Panc1 (cell line): Measurements from ENCODE around the gene PRUNE1. TPM values are rescaled to one million over a fixed set of nuclear protein-coding genes. Genes with fewer than 3 reads are reported as not detected.

Experiments used
- ATAC-seq: fragments of 200-7000 bp; cut with Tn5 transposase; 2 replicates; pipeline ENCODE4 v1.9.1; 2020; ENCODE audit warnings: mild to moderate bottlenecking, moderate library complexity
- BruUV-seq: library from RNA; stranded (reverse); fragments of 400-500 nt; replicated peaks from 2 replicates; lab custom pipeline; 2021; lab: Mats Ljungman, UMichigan
- CTCF ChIA-PET: fragments of 300-600 bp; sonication (Branson Sonifier 250); formaldehyde crosslinking; loops from one replicate; lab custom pipeline; 2022; ENCODE audit warnings: antibody characterized with exemption; lab: Charles Lee
- POLR2A ChIA-PET: fragments of 300-600 bp; sonication (Branson Sonifier 250); formaldehyde crosslinking; loops from one replicate; lab custom pipeline; 2022; ENCODE audit warnings: antibody characterized with exemption; lab: Charles Lee
- DNase-seq: peaks from one replicate; pipeline ENCODE4 v3.0.0-alpha.2; 2010; ENCODE audit warnings: low read depth, low spot score
- H3K27ac ChIP-seq: 2 replicates; pipeline ENCODE4 v1.5.1; 2011; ENCODE audit warnings: mild to moderate bottlenecking, low read length, inconsistent platforms
- H3K27me3 ChIP-seq: fragments of 200-500 bp; sonication (Bioruptor generic); 2 replicates; pipeline ENCODE4 v1.6.0; 2014; ENCODE audit warnings: low read length, inconsistent platforms; ENCODE audit not compliant: control insufficient read depth, insufficient read depth
- H3K36me3 ChIP-seq: fragments of 200-500 bp; sonication (Bioruptor generic); 2 replicates; pipeline ENCODE4 v1.5.1; 2014; ENCODE audit warnings: inconsistent platforms, mild to moderate bottlenecking, low read length, moderate library complexity; ENCODE audit not compliant: control insufficient read depth, insufficient read depth
- H3K4me1 ChIP-seq: 2 replicates; pipeline ENCODE4 v1.5.1; 2011; ENCODE audit warnings: inconsistent platforms, mild to moderate bottlenecking, low read length, moderate library complexity; ENCODE audit not compliant: control insufficient read depth, insufficient read depth
- H3K4me3 ChIP-seq, 2 experiments: 2 replicates each; pipeline ENCODE4 v1.5.1; 2011 to 2012; ENCODE audit warnings: low read depth in 2 of 2, low read length in 2 of 2, mild to moderate bottlenecking in 2 of 2, inconsistent platforms in 1 of 2, moderate library complexity in 1 of 2
- H3K9me3 ChIP-seq: fragments of 200-500 bp; sonication (Bioruptor generic); 2 replicates; pipeline ENCODE4 v1.5.1; 2014; ENCODE audit warnings: low read depth, mild to moderate bottlenecking, inconsistent platforms, low read length, moderate library complexity; ENCODE audit not compliant: control insufficient read depth, insufficient read depth
- CTCF ChIP-seq: fragments of 450-650 bp; IDR thresholded peaks from 2 replicates; pipeline ENCODE4 v1.5.1; 2017; ENCODE audit warnings: mild to moderate bottlenecking
- POLR2AphosphoS5 ChIP-seq: IDR thresholded peaks from 2 replicates; pipeline ENCODE4 v1.6.1; 2012; ENCODE audit warnings: mild to moderate bottlenecking, low read depth, low read length, moderate library complexity
- REST ChIP-seq, 2 experiments: IDR thresholded peaks; 2 replicates each; pipeline ENCODE4 v1.6.1; 2011 to 2012; ENCODE audit warnings: low read depth in 2 of 2, control low read depth in 1 of 2, low read length in 1 of 2, mild to moderate bottlenecking in 1 of 2, moderate library complexity in 1 of 2; ENCODE audit not compliant: insufficient read depth in 1 of 2
- SIN3A ChIP-seq: IDR thresholded peaks from 2 replicates; pipeline ENCODE4 v1.6.1; 2012; ENCODE audit warnings: low read depth, mild to moderate bottlenecking, low read length, moderate library complexity, borderline replicate concordance; ENCODE audit not compliant: insufficient read depth
- TCF7L2 ChIP-seq: IDR thresholded peaks from 2 replicates; pipeline ENCODE4 v1.6.1; 2011; ENCODE audit warnings: mild to moderate bottlenecking, low read depth, low read length, inconsistent platforms
- in situ Hi-C: cut with HindIII; loops from 2 replicates; pipeline ENCODE4 v1.10.0; 2016; ENCODE audit warnings: low sequenced_read_pairs, low pct_unique_long_range_greater_than_20kb
- intact Hi-C: fragments of 100-400 bp; cut with micrococcal nuclease; formaldehyde crosslinking; loops from one replicate; pipeline ENCODE4 v1.10.0; 2022; ENCODE audit not compliant: unreplicated experiment
- total RNA-seq: library from RNA; stranded (reverse); gene quantifications from one replicate; pipeline ENCODE4 v1.2.1, GENCODE V29; 2021; ENCODE audit not compliant: unreplicated experiment

PRUNE1 gene
- total RNA-seq, 1 experiment from 2014 or later, result 16.2 TPM

- intact Hi-C loops (no loop called here), in situ Hi-C loops (no loop called here)
- TF ChIP-seq CTCF (no peak), TCF7L2 (no peak), POLR2AphosphoS5 (no peak), REST (IDR thresholded peaks at IDR 0.05; ENCODE audit: insufficient read depth in 1 of 2, low read depth in 2 of 2, low read length in 1 of 2) (no peak), SIN3A (no peak)
- no TSS peak for BruUV-seq
- Histone ChIP-seq H3K4me3 (no peak overlapping the region), H3K4me1 (no peaks in the 10 kb centered on the region), H3K27me3 (no peaks in the 10 kb centered on the region), H3K27ac (no peak overlapping the region), H3K9me3 (no peaks in the 10 kb centered on the region), H3K36me3 (0 out of 2 replicates have a peak, but pooled peaks cover 2% of the 10 kb centered on the region)
- ChIA-PET CTCF (interaction anchor here (0.7 kb wide), 1 partner anchor 36 kb away, joined by 3 read pairs; no protein-coding TSS in a partner anchor), POLR2A (no interaction called here)
- ATAC-seq (no peak), DNase-seq (no peak)
Observed at GRCh38 chr1:151035167-151035566, 26.9 kb downstream of the PRUNE1 start.

- intact Hi-C loops, result no loop called here
- no TSS peak for BruUV-seq
- Histone ChIP-seq H3K4me1 (no peaks in the 10 kb centered on the region), H3K9me3 (no peaks in the 10 kb centered on the region), H3K36me3 (0 out of 2 replicates have a peak, but pooled peaks cover 2% of the 10 kb centered on the region), H3K27me3 (no peaks in the 10 kb centered on the region), H3K4me3 (no peak within 1 kb of the TSS), H3K27ac (no peak within 1 kb of the TSS)
- in situ Hi-C loops, result no loop called here
- no peak for TF ChIP-seq REST (IDR thresholded peaks at IDR 0.05; ENCODE audit: insufficient read depth in 1 of 2, low read depth in 2 of 2, low read length in 1 of 2)
- TF ChIP-seq CTCF, result no peak
- TF ChIP-seq SIN3A, result no peak
- no peak for TF ChIP-seq TCF7L2
- TF ChIP-seq POLR2AphosphoS5, result no peak
- ATAC-seq (no peak), DNase-seq (no peak)
- ChIA-PET POLR2A (no interaction called here), CTCF (no interaction called here)
Observed at GRCh38 chr1:151036356-151036755, 28.1 kb downstream of the PRUNE1 start, which contains the start of gene BNIPL. BNIPL (plus strand) TSS chr1:151036586; CDS start chr1:151036726, 140 bp downstream.
